IMR-90 (cell line): ENCODE measurements around the gene IL12RB2. TPM values are rescaled to one million over a fixed set of nuclear protein-coding genes. Genes with fewer than 3 reads are reported as not detected.

Experiments used
- ATAC-seq: fragments of 200-7000 bp; cut with Tn5 transposase; 2 replicates; pipeline ENCODE4 v1.9.1; 2020; ENCODE audit warnings: low read depth, mild to moderate bottlenecking, moderate library complexity
- BruUV-seq: library from RNA; stranded (reverse); fragments of 400-500 nt; replicated peaks from 2 replicates; lab custom pipeline; 2021; lab: Mats Ljungman, UMichigan
- CTCF ChIA-PET: fragments of 300-600 bp; formaldehyde crosslinking; extraction: SDS; loops from one replicate; lab custom pipeline; 2021; ENCODE audit warnings: antibody characterized with exemption; lab: Yijun Ruan, JAX
- POLR2A ChIA-PET: fragments of 300-600 bp; sonication (Branson Sonifier 250); formaldehyde crosslinking; loops from one replicate; lab custom pipeline; 2022; ENCODE audit warnings: antibody characterized with exemption; ENCODE audit not compliant: unreplicated experiment; lab: Charles Lee
- DNase-seq: peaks from one replicate; pipeline ENCODE4 v3.0.0; 2013
- H2AFZ ChIP-seq: replicated peaks from 2 replicates; pipeline ENCODE3; 2013; ENCODE audit warnings: low read length, mild to moderate bottlenecking; ENCODE audit not compliant: poor library complexity
- H2AK5ac ChIP-seq: 2 replicates; pipeline ENCODE4 v1.6.1; 2013; ENCODE audit warnings: low read depth, low read length, inconsistent platforms
- H2AK9ac ChIP-seq: replicated peaks from 2 replicates; pipeline ENCODE3; 2013; ENCODE audit warnings: mild to moderate bottlenecking, low read depth, low read length, moderate library complexity; ENCODE audit not compliant: poor library complexity
- H2BK120ac ChIP-seq: 2 replicates; pipeline ENCODE4 v1.6.1; 2013; ENCODE audit warnings: low read depth, low read length, inconsistent platforms
- H2BK15ac ChIP-seq: 3 replicates; pipeline ENCODE4 v1.6.1; 2013; ENCODE audit warnings: low read depth, low read length, inconsistent platforms
- H2BK20ac ChIP-seq: 2 replicates; pipeline ENCODE4 v1.6.1; 2013; ENCODE audit warnings: low read depth, mild to moderate bottlenecking, inconsistent platforms, low read length, moderate library complexity
- H2BK5ac ChIP-seq: 2 replicates; pipeline ENCODE4 v1.6.1; 2013; ENCODE audit warnings: mild to moderate bottlenecking, low read depth, low read length, inconsistent platforms; ENCODE audit not compliant: poor library complexity, severe bottlenecking
- H3K14ac ChIP-seq: replicated peaks from 2 replicates; pipeline ENCODE4 v1.6.1; 2013; ENCODE audit warnings: low read depth, low read length, inconsistent platforms
- H3K18ac ChIP-seq: 2 replicates; pipeline ENCODE4 v1.6.1; 2013; ENCODE audit warnings: low read depth, low read length, control low read depth
- H3K23ac ChIP-seq: 2 replicates; pipeline ENCODE4 v1.6.1; 2013; ENCODE audit warnings: low read depth, low read length, inconsistent platforms
- H3K27ac ChIP-seq: 2 replicates; pipeline ENCODE4 v1.5.1; 2013; ENCODE audit warnings: mild to moderate bottlenecking, control low read depth, low read length; ENCODE audit not compliant: insufficient read depth
- H3K27me3 ChIP-seq: 2 replicates; pipeline ENCODE4 v1.6.1; 2013; ENCODE audit warnings: low read length; ENCODE audit not compliant: control insufficient read depth, insufficient read depth
- H3K36me3 ChIP-seq: 2 replicates; pipeline ENCODE4 v1.6.1; 2013; ENCODE audit warnings: low read length, mixed read lengths; ENCODE audit not compliant: control insufficient read depth, insufficient read depth
- H3K4ac ChIP-seq: 2 replicates; pipeline ENCODE4 v1.6.1; 2013; ENCODE audit warnings: low read depth, low read length, inconsistent platforms
- H3K4me1 ChIP-seq: 2 replicates; pipeline ENCODE4 v1.6.1; 2013; ENCODE audit warnings: low read length, mixed read lengths; ENCODE audit not compliant: control insufficient read depth, insufficient read depth
- H3K4me2 ChIP-seq: 2 replicates; pipeline ENCODE4 v1.6.1; 2013; ENCODE audit warnings: low read depth, mild to moderate bottlenecking, control low read depth, low read length, moderate library complexity
- H3K4me3 ChIP-seq: 2 replicates; pipeline ENCODE4 v1.5.1; 2013; ENCODE audit warnings: low read depth, mild to moderate bottlenecking, control low read depth, low read length, moderate library complexity; ENCODE audit not compliant: insufficient read depth
- H3K56ac ChIP-seq: 2 replicates; pipeline ENCODE4 v1.6.1; 2013; ENCODE audit warnings: low read length, inconsistent platforms; ENCODE audit not compliant: insufficient read depth; ENCODE audit errors: extremely low read depth
- H3K79me1 ChIP-seq, 2 experiments: 2 replicates each; pipeline ENCODE4 v1.6.1; 2013; ENCODE audit warnings: low read length in 2 of 2, inconsistent platforms in 1 of 2, low read depth in 1 of 2
- H3K9ac ChIP-seq: 2 replicates; pipeline ENCODE4 v1.6.1; 2013; ENCODE audit warnings: low read depth, low read length, control low read depth
- H3K9me1 ChIP-seq: 2 replicates; pipeline ENCODE4 v1.6.1; 2013; ENCODE audit warnings: low read length, inconsistent platforms; ENCODE audit not compliant: insufficient read depth
- H3K9me3 ChIP-seq: 2 replicates; pipeline ENCODE4 v1.6.1; 2013; ENCODE audit warnings: low read length; ENCODE audit not compliant: control insufficient read depth, insufficient read depth
- H4K20me1 ChIP-seq: 2 replicates; pipeline ENCODE4 v1.6.1; 2013; ENCODE audit warnings: low read length, inconsistent platforms; ENCODE audit not compliant: insufficient read depth
- H4K5ac ChIP-seq: 2 replicates; pipeline ENCODE4 v1.6.1; 2013; ENCODE audit warnings: mild to moderate bottlenecking, low read depth, low read length, control low read depth
- H4K8ac ChIP-seq, 2 experiments: 2 replicates each; pipeline ENCODE4 v1.6.1; 2013; ENCODE audit warnings: low read depth in 2 of 2, low read length in 2 of 2, control low read depth in 1 of 2, inconsistent platforms in 1 of 2
- H4K91ac ChIP-seq: 2 replicates; pipeline ENCODE4 v1.6.1; 2013; ENCODE audit warnings: low read depth, low read length, inconsistent platforms; ENCODE audit not compliant: insufficient read depth
- BHLHE40 ChIP-seq: fragments of 150-350 bp; IDR thresholded peaks from 2 replicates; pipeline ENCODE4 v1.6.1; 2016; ENCODE audit warnings: mild to moderate bottlenecking, low read depth, low read length
- CEBPB ChIP-seq: IDR thresholded peaks from 2 replicates; pipeline ENCODE4 v1.6.1; 2012; ENCODE audit warnings: low read depth, low read length, improper control_type of control experiment
- CTCF ChIP-seq: conservative IDR thresholded peaks from 2 replicates; pipeline ENCODE4 v1.5.1; 2012; ENCODE audit warnings: mild to moderate bottlenecking, low read depth, low read length, improper control_type of control experiment
- ELK1 ChIP-seq: fragments of 150-350 bp; IDR thresholded peaks from 2 replicates; pipeline ENCODE4 v1.6.1; 2016; ENCODE audit warnings: low read depth, mild to moderate bottlenecking, low read length, moderate library complexity, borderline replicate concordance
- FOS ChIP-seq: fragments of 150-350 bp; IDR thresholded peaks from 2 replicates; pipeline ENCODE4 v1.6.1; 2016; ENCODE audit warnings: low read depth, low read length
- MAFK ChIP-seq: IDR thresholded peaks from 2 replicates; pipeline ENCODE4 v1.6.1; 2012; ENCODE audit warnings: low read depth, low read length, improper control_type of control experiment
- MAZ ChIP-seq: IDR thresholded peaks from 2 replicates; pipeline ENCODE4 v1.6.1; 2012; ENCODE audit warnings: low read depth, mild to moderate bottlenecking, low read length, improper control_type of control experiment, moderate library complexity, borderline replicate concordance
- MXI1 ChIP-seq: IDR thresholded peaks from 2 replicates; pipeline ENCODE4 v1.6.1; 2012; ENCODE audit warnings: low read depth, mild to moderate bottlenecking, low read length, moderate library complexity, borderline replicate concordance
- POLR2A ChIP-seq: IDR thresholded peaks from 2 replicates; pipeline ENCODE4 v1.6.1; 2012; ENCODE audit warnings: mild to moderate bottlenecking, low read depth, low read length
- RAD21 ChIP-seq: IDR thresholded peaks from 2 replicates; pipeline ENCODE4 v1.6.1; 2012; ENCODE audit warnings: low read length, improper control_type of control experiment
- RCOR1 ChIP-seq: IDR thresholded peaks from 2 replicates; pipeline ENCODE4 v1.6.1; 2012; ENCODE audit warnings: mild to moderate bottlenecking, low read length, improper control_type of control experiment; ENCODE audit not compliant: insufficient replicate concordance
- RFX5 ChIP-seq: IDR thresholded peaks from 2 replicates; pipeline ENCODE4 v1.8.0; 2012; ENCODE audit warnings: low read depth, mild to moderate bottlenecking, low read length, moderate library complexity
- SMC3 ChIP-seq: fragments of 150-350 bp; IDR thresholded peaks from 2 replicates; pipeline ENCODE4 v1.6.1; 2016; ENCODE audit warnings: low read depth, mild to moderate bottlenecking, antibody characterized with exemption, low read length, moderate library complexity
- USF2 ChIP-seq: fragments of 150-350 bp; IDR thresholded peaks from 2 replicates; pipeline ENCODE4 v1.6.1; 2017; ENCODE audit warnings: mild to moderate bottlenecking, antibody characterized with exemption, low read length, low read depth
- WGBS, 2 experiments: methylation state at CpG; one replicate each; pipeline versions ENCODE4 v1.1.5 to v1.1.7; 2013; ENCODE audit warnings: missing lambda C conversion rate in 2 of 2; ENCODE audit not compliant: insufficient read length in 1 of 2; ENCODE audit errors: extremely low coverage in 2 of 2; 5-methylcytosine and 5-hydroxymethylcytosine counted together
- dilution Hi-C: fragments of 300-500 bp; cut with HindIII; formaldehyde crosslinking; loops from one replicate; pipeline ENCODE4 v1.14.3; 2018; ENCODE audit warnings: low sequenced_read_pairs; ENCODE audit not compliant: unreplicated experiment
- in situ Hi-C: fragments of 300-500 bp; cut with MboI; formaldehyde crosslinking; loops from 3 replicates; pipeline ENCODE4 v1.14.3; 2019; ENCODE audit warnings: low sequenced_read_pairs, inconsistent platforms, mixed read lengths
- intact Hi-C: fragments of 100-400 bp; cut with micrococcal nuclease; formaldehyde crosslinking; loops from 2 replicates; pipeline ENCODE4 v1.10.0; 2022
- polyA plus RNA-seq, 3 experiments: library from polyadenylated mRNA; depleted of rRNA; stranded (reverse); fragments of >200 nt; gene quantifications; 2 replicates each; pipeline ENCODE4 v1.2.3, GENCODE V29; 2012; ENCODE audit warnings: low replicate concordance in 1 of 3
- total RNA-seq: library from RNA; depleted of rRNA; stranded (reverse); fragments of >200 nt; gene quantifications from 2 replicates; pipeline ENCODE4 v1.2.3, GENCODE V29; 2012

The IL12RB2 gene
- total and polyA plus RNA-seq, 2 of the 4 experiments (the other 2 are of a cell fraction): not detected

- in situ Hi-C loops: no loop called here
- no peak overlapping the region for H2AK5ac ChIP-seq
- H3K14ac ChIP-seq: no peak overlapping the region
- no peaks in the 10 kb centered on the region for H3K9me1 ChIP-seq
- H4K5ac ChIP-seq: no peak overlapping the region
- H2BK15ac ChIP-seq: no peak overlapping the region
- H2BK20ac ChIP-seq: no peak overlapping the region
- intact Hi-C loops: no loop called here
- no peak overlapping the region for H3K9ac ChIP-seq
- peaks cover 18% of the 10 kb centered on the region for H3K27me3 ChIP-seq
- no peaks in the 10 kb centered on the region for H4K20me1 ChIP-seq
- no peaks in the 10 kb centered on the region for H3K36me3 ChIP-seq
- WGBS, 2 experiments: 88% methylated on average over 2 of the region's 4 CpGs; no CpG with 5 or more reads in 1 of the 2 experiments
- no peak overlapping the region for H3K27ac ChIP-seq
- no peak overlapping the region for H3K23ac ChIP-seq
- TF ChIP-seq ELK1 (no peak), MXI1 (no peak), MAZ (no peak), CTCF (no peak), POLR2A (no peak), BHLHE40 (no peak), RFX5 (no peak), MAFK (no peak), RAD21 (no peak), USF2 (no peak), SMC3 (no peak), CEBPB (no peak), FOS (no peak), RCOR1 (no peak)
- no peak overlapping the region for H3K4me3 ChIP-seq
- no peak overlapping the region for H3K4ac ChIP-seq
- no peak overlapping the region for H3K4me2 ChIP-seq
- ATAC-seq (no peak), DNase-seq (no peak)
- H2BK5ac ChIP-seq: no peak overlapping the region
- POLR2A ChIA-PET: no interaction called here
- H3K4me1 ChIP-seq: no peaks in the 10 kb centered on the region
- dilution Hi-C loops: no loop called here
- H4K91ac ChIP-seq: no peak overlapping the region
- CTCF ChIA-PET: no interaction called here
- no TSS peak for BruUV-seq
- no peaks in the 10 kb centered on the region for H3K9me3 ChIP-seq
- H2AFZ ChIP-seq: no peak overlapping the region
- H2AK9ac ChIP-seq: no peak overlapping the region
- no peak overlapping the region for H4K8ac ChIP-seq
- H3K56ac ChIP-seq: no peak overlapping the region
- no peak overlapping the region for H3K18ac ChIP-seq
- no peaks in the 10 kb centered on the region for H3K79me1 ChIP-seq
- no peak overlapping the region for H2BK120ac ChIP-seq
These were observed 10.1 kb downstream of the IL12RB2 start for GRCh38 chr1:67317803-67318202.
